ENCODE results near the gene MCTP1.

GRCh38 chr5:95194856-95195255 lies 90.0 kb downstream of the MCTP1 start:
- no peak for TF ChIP-seq CTCF (IDR thresholded peaks at IDR 0.05; ENCODE audit: poor library complexity)
- no peak for TF ChIP-seq EZH2phosphoT487 (IDR thresholded peaks at IDR 0.05; ENCODE audit: low read depth, severe bottlenecking, unreplicated experiment)
- TF ChIP-seq EZH2 (IDR thresholded peaks at IDR 0.05; ENCODE audit: borderline replicate concordance) = no peak

Data from hepatocyte (in vitro differentiated cells).